ENCODE data around the gene SGMS2. TPM values are rescaled to one million over a fixed set of nuclear protein-coding genes. Genes with fewer than 3 reads are reported as not detected.

The SGMS2 gene
- polyA plus RNA-seq, 2 of the 4 experiments (the other 2 are of a cell fraction): 8.5 to 22.6 TPM

GRCh38 chr4:107791902-107792301 is 32.8 kb upstream of the SGMS2 start:
- FAIRE-seq (no peak), DNase-seq (ENCODE audit: low read depth in 1 of 2, low spot score in 1 of 2) (no peak), ATAC-seq (no peak)
- Histone ChIP-seq H3K4me1 (no peaks in the 10 kb centered on the region), H3K4me2 (no peak overlapping the region), H3K9me3 (no peaks in the 10 kb centered on the region), H3K27ac (no peak overlapping the region), H3K4me3 (no peak overlapping the region)
- ChIA-PET POLR2A (no interaction called here), CTCF (no interaction called here)
- TF ChIP-seq ZNF302 (CRISPR knock-in tag; IDR thresholded peaks at IDR 0.05) (no peak), BHLHE40 (IDR thresholded peaks at IDR 0.05; ENCODE audit: low read depth, low read length) (no peak), GATA3 (IDR thresholded peaks at IDR 0.05; ENCODE audit: borderline replicate concordance) (no peak), E2F6 (IDR thresholded peaks at IDR 0.05; ENCODE audit: borderline replicate concordance, low read depth) (no peak), ZFP36 (IDR thresholded peaks at IDR 0.05; ENCODE audit: borderline replicate concordance, partially characterized antibody) (no peak), MYC (IDR thresholded peaks at IDR 0.05; ENCODE audit: borderline replicate concordance, low read length) (no peak), RCOR1 (IDR thresholded peaks at IDR 0.05; ENCODE audit: low read depth, low read length) (no peak), RNF2 (IDR thresholded peaks at IDR 0.05; ENCODE audit: borderline replicate concordance, low read depth) (no peak), ESRRA (IDR thresholded peaks at IDR 0.05; ENCODE audit: borderline replicate concordance, low read length) (no peak), NPAS2 (CRISPR knock-in tag; IDR thresholded peaks at IDR 0.05; ENCODE audit: borderline replicate concordance) (no peak), NR3C1 (IDR thresholded peaks at IDR 0.05) (no peak), CHD4 (IDR thresholded peaks at IDR 0.05; ENCODE audit: borderline replicate concordance) (no peak), FOSB (CRISPR knock-in tag; IDR thresholded peaks at IDR 0.05) (no peak), PBX3 (IDR thresholded peaks at IDR 0.05) (no peak), EP300 (IDR thresholded peaks at IDR 0.05) (no peak), ZC3H11A (IDR thresholded peaks at IDR 0.05) (no peak), HOXB5 (CRISPR knock-in tag; IDR thresholded peaks at IDR 0.05) (no peak), HES2 (IDR thresholded peaks at IDR 0.05) (no peak)
- WGBS (ENCODE audit: missing lambda C conversion rate): 36% methylated on average over 3 of the region's 3 CpGs

- ChIA-PET CTCF (no interaction called here), POLR2A (no interaction called here)
- DNase-seq (ENCODE audit: low read depth in 1 of 2, low spot score in 1 of 2): no peak
- 50% methylated on average over 2 of the region's 2 CpGs for WGBS (ENCODE audit: missing lambda C conversion rate)
- Histone ChIP-seq H3K4me3 (no peak overlapping the region), H3K27ac (no peak overlapping the region), H3K9me3 (no peaks in the 10 kb centered on the region), H3K4me2 (no peak overlapping the region), H3K4me1 (no peaks in the 10 kb centered on the region)
- no peak for TF ChIP-seq MAZ (IDR thresholded peaks at IDR 0.05; ENCODE audit: borderline replicate concordance, low read depth, low read length)
- no peak for TF ChIP-seq TFCP2L1 (CRISPR knock-in tag; IDR thresholded peaks at IDR 0.05)
- no peak for TF ChIP-seq CTCF (IDR thresholded peaks at IDR 0.05)
- no peak for TF ChIP-seq SREBF2 (IDR thresholded peaks at IDR 0.05)
- TF ChIP-seq CEBPB (IDR thresholded peaks at IDR 0.05): no peak
- TF ChIP-seq GATA3 (IDR thresholded peaks at IDR 0.05; ENCODE audit: borderline replicate concordance): no peak
- TF ChIP-seq USF2 (IDR thresholded peaks at IDR 0.05): no peak
- no peak for TF ChIP-seq HOXB5 (CRISPR knock-in tag; IDR thresholded peaks at IDR 0.05)
- ATAC-seq: no peak
- no peak for FAIRE-seq
These were observed 32.0 kb upstream of the SGMS2 start for GRCh38 chr4:107792711-107793110.

Data from A549 (cell line).